Left kidney (tissue), 1 donor: Measurements from ENCODE around the gene CMBL. TPM values are rescaled to one million over a fixed set of nuclear protein-coding genes. Genes with fewer than 3 reads are reported as not detected.

ENCODE experiments used
- polyA plus RNA-seq: library from polyadenylated mRNA; unstranded; fragments of 120-200 nt; gene quantifications from one replicate; pipeline ENCODE4 v1.2.1, GENCODE V29; 2013; ENCODE audit not compliant: insufficient read length

Gene CMBL
- polyA plus RNA-seq, 1 donor = 39.6 TPM

Other genes starting within 250 kb of the CMBL start
- 27.4 TPM for gene ATPSCKMT, start 58.0 kb downstream of the CMBL start, polyA plus RNA-seq
- gene CCT5, start 57.6 kb downstream of the CMBL start, polyA plus RNA-seq = 271 TPM
- gene MARCHF6, start 45.8 kb upstream of the CMBL start, polyA plus RNA-seq = 242 TPM
- gene ROPN1L, start 134.0 kb upstream of the CMBL start, polyA plus RNA-seq = 0.95 TPM